ENCODE results near the gene CYBC1. TPM values are rescaled to one million over a fixed set of nuclear protein-coding genes. Genes with fewer than 3 reads are reported as not detected.
A peak's percentile ranks its signal among the peaks of the same experiment; 100 is the strongest.

Gene CYBC1
- total and polyA plus RNA-seq, 2 of the 4 experiments (the other 2 are of a cell fraction) = 75.1 to 76.7 TPM

GRCh38 chr17:82449883-82450356 is 632 bp downstream of the CYBC1 start:
- no peak overlapping the region; the same call in 2 of the 3 replicates for H2BK15ac ChIP-seq (ENCODE audit: low read depth, low read length)
- peak overlapping the region; percentile 76 for H3K4ac ChIP-seq (ENCODE audit: low read depth, low read length)
- BruUV-seq (replicated peaks) = no TSS peak
- H3K9me3 ChIP-seq (ENCODE audit: control insufficient read depth, insufficient read depth, low read length) = no peaks in the 10 kb centered on the region
- peaks cover 23 to 50% of the 10 kb centered on the region in 2 experiments for H3K79me1 ChIP-seq (ENCODE audit: low read depth in 1 of 2, low read length in 2 of 2)
- H3K14ac ChIP-seq (replicated peaks; ENCODE audit: low read depth, low read length) = peak overlapping the region; percentile 92
- H3K9me1 ChIP-seq (ENCODE audit: insufficient read depth, low read length) = 0 out of 2 replicates have a peak, but pooled peaks cover 8% of the 10 kb centered on the region
- no peak overlapping the region for H3K18ac ChIP-seq (ENCODE audit: low read depth, low read length)
- H3K36me3 ChIP-seq (ENCODE audit: control insufficient read depth, insufficient read depth, low read length) = peaks cover 16% of the 10 kb centered on the region
- no peaks in the 10 kb centered on the region for H3K27me3 ChIP-seq (ENCODE audit: control insufficient read depth, insufficient read depth, low read length)
- H4K5ac ChIP-seq (ENCODE audit: low read depth, low read length) = peak overlapping the region; percentile 84
- peak overlapping the region; percentile 72 to 93; a peak in 2 of 4 replicates for H4K8ac ChIP-seq (ENCODE audit: low read depth in 2 of 2, low read length in 2 of 2)
- TF ChIP-seq USF2 (IDR thresholded peaks at IDR 0.05; ENCODE audit: low read depth, low read length) (no peak), MAFK (IDR thresholded peaks at IDR 0.05; ENCODE audit: low read depth, low read length) (no peak), ELK1 (IDR thresholded peaks at IDR 0.05; ENCODE audit: borderline replicate concordance, low read depth, low read length) (no peak), FOS (IDR thresholded peaks at IDR 0.05; ENCODE audit: low read depth, low read length) (no peak), MAZ (IDR thresholded peaks at IDR 0.05; ENCODE audit: borderline replicate concordance, low read depth, low read length) (no peak), CHD1 (IDR thresholded peaks at IDR 0.05; ENCODE audit: low read depth, low read length) (no peak), SMC3 (IDR thresholded peaks at IDR 0.05; ENCODE audit: low read depth, low read length) (no peak), CTCF (conservative IDR thresholded peaks at IDR 0.05; ENCODE audit: low read depth, low read length) (no peak), CEBPB (IDR thresholded peaks at IDR 0.05; ENCODE audit: low read depth, low read length) (no peak), MXI1 (IDR thresholded peaks at IDR 0.05; ENCODE audit: borderline replicate concordance, low read depth, low read length) (no peak), BHLHE40 (IDR thresholded peaks at IDR 0.05; ENCODE audit: low read depth, low read length) (no peak), RAD21 (IDR thresholded peaks at IDR 0.05; ENCODE audit: low read length) (no peak), POLR2A (IDR thresholded peaks at IDR 0.05; ENCODE audit: low read depth, low read length) (no peak), RCOR1 (IDR thresholded peaks at IDR 0.05; ENCODE audit: insufficient replicate concordance, low read length) (no peak)
- WGBS, 2 experiments (ENCODE audit: extremely low coverage in 2 of 2, insufficient read length in 1 of 2) = 92% methylated on average over 3 of the region's 18 CpGs; no CpG with 5 or more reads in 1 of the 2 experiments
- H3K9ac ChIP-seq (ENCODE audit: low read depth, low read length) = peak overlapping the region; percentile 99
- peak overlapping the region; percentile 88 for H2AK5ac ChIP-seq (ENCODE audit: low read depth, low read length)
- H2AK9ac ChIP-seq (replicated peaks; ENCODE audit: low read depth, low read length, poor library complexity) = peak overlapping the region; percentile 96
- H3K56ac ChIP-seq (ENCODE audit: extremely low read depth, insufficient read depth, low read length) = peak overlapping the region; percentile 29; the same call in 1 of the 2 replicates
- no peak overlapping the region for H2BK120ac ChIP-seq (ENCODE audit: low read depth, low read length)
- peak overlapping the region; percentile 96 for H2AFZ ChIP-seq (replicated peaks; ENCODE audit: low read length, poor library complexity)
- H3K4me2 ChIP-seq (ENCODE audit: low read depth, low read length) = peak overlapping the region; percentile 67
- peak overlapping the region; percentile 99 for H3K4me3 ChIP-seq (ENCODE audit: insufficient read depth, low read depth, low read length)
- no peak for ATAC-seq (ENCODE audit: low read depth)
- in situ Hi-C loops (cut with MboI; ENCODE audit: low sequenced_read_pairs) = no loop called here
- H3K23ac ChIP-seq (ENCODE audit: low read depth, low read length) = peak overlapping the region; percentile 63; the same call in 1 of the 2 replicates
- H4K20me1 ChIP-seq (ENCODE audit: insufficient read depth, low read length) = peaks cover 8% of the 10 kb centered on the region
- ChIA-PET POLR2A (ENCODE audit: unreplicated experiment) (no interaction called here), CTCF (no interaction called here)
- dilution Hi-C loops (cut with HindIII; ENCODE audit: low sequenced_read_pairs, unreplicated experiment) = no loop called here
- peak overlapping the region; percentile 46; the same call in 1 of the 2 replicates for H4K91ac ChIP-seq (ENCODE audit: insufficient read depth, low read depth, low read length)
- H2BK20ac ChIP-seq (ENCODE audit: low read depth, low read length) = no peak overlapping the region
- peak overlapping the region; percentile 93 for H2BK5ac ChIP-seq (ENCODE audit: low read depth, low read length, poor library complexity, severe bottlenecking)
- intact Hi-C loops (cut with micrococcal nuclease) = no loop called here
- DNase-seq = no peak
- peaks cover 11% of the 10 kb centered on the region; the same call in 1 of the 2 replicates for H3K4me1 ChIP-seq (ENCODE audit: control insufficient read depth, insufficient read depth, low read length)
- H3K27ac ChIP-seq (ENCODE audit: insufficient read depth, low read length) = peak overlapping the region; percentile 95

All from IMR-90 (cell line).